T follicular helper cell (primary cell): ENCODE results near the gene STARD5.
"Not testable (repeated sequence)": the region's sequence is repeated elsewhere in the genome, so short reads cannot be mapped to it uniquely, and the experiment has no call there.

Source experiments
- DNase-seq: peaks from one replicate; pipeline ENCODE4 v3.0.0-alpha.2; 2020; ENCODE audit warnings: low read depth
- total RNA-seq, 2 experiments: gene quantifications; one replicate each; lab custom pipeline; 2026; lab: John Stamatoyannopoulos, UW

STARD5 gene
- 4.8 to 8.5 reads per million in 2 experiments for total RNA-seq

GRCh38 chr15:81323944-81324881 is at the start of gene STARD5:
STARD5 (minus strand) TSS chr15:81324141; CDS start chr15:81324099, 42 bp downstream.
- DNase-seq, result peak; percentile 92

GRCh38 chr15:81373176-81373575 is 49.2 kb upstream of the STARD5 start:
- DNase-seq, result no peak

- no peak for DNase-seq
Measured at GRCh38 chr15:81372575-81372974, 48.6 kb upstream of the STARD5 start.

- no peak for DNase-seq
Measured at GRCh38 chr15:81363718-81364500, 40.0 kb upstream of the STARD5 start.

GRCh38 chr15:81363276-81363675 is 39.3 kb upstream of the STARD5 start:
- DNase-seq, result no peak

- no peak for DNase-seq
Measured at GRCh38 chr15:81362790-81363189, 38.8 kb upstream of the STARD5 start.

GRCh38 chr15:81361891-81362290 is 38.0 kb upstream of the STARD5 start:
- DNase-seq, result no peak

GRCh38 chr15:81360491-81360890 is 36.5 kb upstream of the STARD5 start:
- DNase-seq, result no peak

- DNase-seq, result no peak
Measured at GRCh38 chr15:81358248-81358647, 34.3 kb upstream of the STARD5 start.

- DNase-seq, result no peak
Measured at GRCh38 chr15:81357180-81357686, 33.3 kb upstream of the STARD5 start.

GRCh38 chr15:81356252-81356651 is 32.3 kb upstream of the STARD5 start:
- no peak for DNase-seq

GRCh38 chr15:81351651-81352050 is 27.7 kb upstream of the STARD5 start:
- DNase-seq, result no peak

- no peak for DNase-seq
Measured at GRCh38 chr15:81349271-81349670, 25.3 kb upstream of the STARD5 start.

GRCh38 chr15:81348691-81349090 is 24.8 kb upstream of the STARD5 start:
- not testable (repeated sequence) for DNase-seq

- DNase-seq, result no peak
Measured at GRCh38 chr15:81347910-81348309, 24.0 kb upstream of the STARD5 start.

GRCh38 chr15:81346611-81347010 is 22.7 kb upstream of the STARD5 start:
- no peak for DNase-seq

- no peak for DNase-seq
Measured at GRCh38 chr15:81343371-81343770, 19.4 kb upstream of the STARD5 start.

GRCh38 chr15:81341351-81341750 is 17.4 kb upstream of the STARD5 start:
- DNase-seq, result no peak

- no peak for DNase-seq
Measured at GRCh38 chr15:81339851-81340250, 15.9 kb upstream of the STARD5 start.

- DNase-seq, result no peak
Measured at GRCh38 chr15:81339321-81339720, 15.4 kb upstream of the STARD5 start.

GRCh38 chr15:81338170-81339007 is 14.4 kb upstream of the STARD5 start:
- no peak for DNase-seq

- no peak for DNase-seq
Measured at GRCh38 chr15:81337713-81338157, 13.8 kb upstream of the STARD5 start.
